WTC11 (cell line): ENCODE data around the gene AHNAK2. TPM values are rescaled to one million over a fixed set of nuclear protein-coding genes. Genes with fewer than 3 reads are reported as not detected.

Source experiments
- ATAC-seq: fragments of 200-7000 bp; cut with Tn5 transposase; 2 replicates; pipeline ENCODE4 v1.10.0; 2021; ENCODE audit warnings: mild to moderate bottlenecking, moderate library complexity
- CTCF ChIA-PET: fragments of 300-600 bp; sonication (Branson Sonifier 250); formaldehyde crosslinking; loops from one replicate; lab custom pipeline; 2021; ENCODE audit warnings: antibody characterized with exemption; lab: Charles Lee
- POLR2A ChIA-PET: fragments of 350-600 bp; sonication (Branson Sonifier 250); formaldehyde crosslinking; loops from one replicate; lab custom pipeline; 2021; ENCODE audit warnings: antibody characterized with exemption; lab: Charles Lee
- DNase-seq: peaks from one replicate; pipeline ENCODE4 v3.0.0; 2021; ENCODE audit warnings: low spot score
- H3K27ac Mint-ChIP-seq: 2 replicates; pipeline ENCODE4 v1.8.0; 2021; ENCODE audit warnings: mixed read lengths
- H3K27me3 Mint-ChIP-seq: 2 replicates; pipeline ENCODE4 v1.8.0; 2021; ENCODE audit warnings: low read depth, mild to moderate bottlenecking, moderate library complexity, mixed read lengths
- H3K36me3 Mint-ChIP-seq: 2 replicates; pipeline ENCODE4 v1.8.0; 2021; ENCODE audit warnings: mixed read lengths
- H3K4me1 Mint-ChIP-seq: 2 replicates; pipeline ENCODE4 v1.8.0; 2022; ENCODE audit warnings: mixed read lengths
- H3K4me3 Mint-ChIP-seq: 2 replicates; pipeline ENCODE4 v1.8.0; 2021; ENCODE audit warnings: mild to moderate bottlenecking, moderate library complexity, mixed read lengths
- H3K9me3 Mint-ChIP-seq: 2 replicates; pipeline ENCODE4 v1.8.0; 2021; ENCODE audit warnings: mixed read lengths
- AR ChIP-seq: fragments of 250-450 bp; sonication (Bioruptor Pico); IDR thresholded peaks from 2 replicates; pipeline ENCODE4 v1.9.0; 2021; ENCODE audit warnings: mild to moderate bottlenecking
- ATF2 ChIP-seq: sonication (generic); formaldehyde crosslinking; IDR thresholded peaks from 2 replicates; pipeline ENCODE4 v1.8.1; 2022; ENCODE audit warnings: low read depth, missing genetic modification reagents, borderline replicate concordance
- E2F1 ChIP-seq: sonication (generic); formaldehyde crosslinking; IDR thresholded peaks from 2 replicates; pipeline ENCODE4 v1.8.0; 2022; ENCODE audit warnings: mild to moderate bottlenecking, missing genetic modification reagents
- E2F5 ChIP-seq: sonication (generic); formaldehyde crosslinking; IDR thresholded peaks from 2 replicates; pipeline ENCODE4 v1.8.1; 2022; ENCODE audit warnings: mild to moderate bottlenecking, moderate library complexity, missing genetic modification reagents
- EMX1 ChIP-seq: fragments of 250-450 bp; sonication (Bioruptor Pico); IDR thresholded peaks from 2 replicates; pipeline ENCODE4 v1.8.0; 2021; ENCODE audit warnings: mild to moderate bottlenecking
- ESRRA ChIP-seq: sonication (generic); formaldehyde crosslinking; IDR thresholded peaks from 2 replicates; pipeline ENCODE4 v1.8.1; 2022; ENCODE audit warnings: mild to moderate bottlenecking, missing genetic modification reagents, borderline replicate concordance
- FOXK1 ChIP-seq: sonication (generic); formaldehyde crosslinking; IDR thresholded peaks from 2 replicates; pipeline ENCODE4 v1.8.0; 2022; ENCODE audit warnings: mild to moderate bottlenecking, moderate library complexity, missing genetic modification reagents
- HMGXB4 ChIP-seq: sonication (generic); formaldehyde crosslinking; IDR thresholded peaks from 2 replicates; pipeline ENCODE4 v1.8.1; 2023; ENCODE audit warnings: mild to moderate bottlenecking, moderate library complexity, missing genetic modification reagents
- MLX ChIP-seq: sonication (generic); formaldehyde crosslinking; IDR thresholded peaks from 2 replicates; pipeline ENCODE4 v1.8.1; 2023; ENCODE audit warnings: mild to moderate bottlenecking, missing genetic modification reagents, moderate library complexity
- NFE2L1 ChIP-seq: sonication (generic); formaldehyde crosslinking; IDR thresholded peaks from 2 replicates; pipeline ENCODE4 v1.8.1; 2023; ENCODE audit warnings: missing genetic modification reagents
- PREB ChIP-seq: sonication (generic); formaldehyde crosslinking; IDR thresholded peaks from 2 replicates; pipeline ENCODE4 v1.8.1; 2022; ENCODE audit warnings: mild to moderate bottlenecking, missing genetic modification reagents, moderate library complexity, borderline replicate concordance
- PRRX2 ChIP-seq: fragments of 250-450 bp; sonication (Bioruptor Pico); IDR thresholded peaks from 2 replicates; pipeline ENCODE4 v1.8.0; 2021; ENCODE audit warnings: mild to moderate bottlenecking
- SMAD3 ChIP-seq: sonication (generic); formaldehyde crosslinking; IDR thresholded peaks from 2 replicates; pipeline ENCODE4 v1.8.0; 2022; ENCODE audit warnings: missing genetic modification reagents, mild to moderate bottlenecking, borderline replicate concordance
- SMAD4 ChIP-seq: sonication (generic); formaldehyde crosslinking; IDR thresholded peaks from 2 replicates; pipeline ENCODE4 v1.8.0; 2022; ENCODE audit warnings: mild to moderate bottlenecking, missing genetic modification reagents
- TCF7 ChIP-seq: sonication (generic); formaldehyde crosslinking; IDR thresholded peaks from 2 replicates; pipeline ENCODE4 v1.8.0; 2022; ENCODE audit warnings: mild to moderate bottlenecking, low read depth, missing genetic modification reagents, moderate library complexity
- TP53 ChIP-seq: sonication (generic); formaldehyde crosslinking; IDR thresholded peaks from 2 replicates; pipeline ENCODE4 v1.8.1; 2023; ENCODE audit warnings: mild to moderate bottlenecking, missing genetic modification reagents
- USF2 ChIP-seq: sonication (generic); formaldehyde crosslinking; IDR thresholded peaks from 2 replicates; pipeline ENCODE4 v1.8.1; 2023; ENCODE audit warnings: mild to moderate bottlenecking, missing genetic modification reagents, moderate library complexity
- ZNF416 ChIP-seq: fragments of 250-450 bp; sonication (Bioruptor Pico); IDR thresholded peaks from 2 replicates; pipeline ENCODE4 v1.9.0; 2021; ENCODE audit warnings: mild to moderate bottlenecking, inconsistent platforms
- total RNA-seq: library from RNA; stranded (reverse); gene quantifications from 3 replicates; pipeline ENCODE4 v1.2.3, GENCODE V29; 2021

Gene AHNAK2
- total RNA-seq, 1 experiment from 2014 or later: 3.5 TPM

- H3K27me3 Mint-ChIP-seq: peaks cover 37% of the 10 kb centered on the region
- no peak for TF ChIP-seq ZNF416
- no peak for TF ChIP-seq PREB (CRISPR knock-in tag)
- no peak for TF ChIP-seq HMGXB4 (CRISPR knock-in tag)
- no peak for TF ChIP-seq FOXK1 (CRISPR knock-in tag)
- no peak for TF ChIP-seq MLX (CRISPR knock-in tag)
- TF ChIP-seq USF2 (CRISPR knock-in tag): no peak
- H3K36me3 Mint-ChIP-seq: no peaks in the 10 kb centered on the region
- ChIA-PET POLR2A (no interaction called here), CTCF (interaction anchor here (1.0 to 1.7 kb wide), 8 partner anchors 12 to 117 kb away, joined by 3 to 5 read pairs (median 4); partner anchors contain the start of gene CLBA1)
- no peak overlapping the region for H3K27ac Mint-ChIP-seq
- DNase-seq: peak; percentile 5
- peaks cover 5% of the 10 kb centered on the region for H3K9me3 Mint-ChIP-seq
- no peak for ATAC-seq
- no peaks in the 10 kb centered on the region for H3K4me1 Mint-ChIP-seq
- H3K4me3 Mint-ChIP-seq: no peak overlapping the region
Measured at GRCh38 chr14:104928391-104929133, 49.6 kb downstream of the AHNAK2 start.

- Mint-ChIP-seq H3K9me3 (peaks cover 5% of the 10 kb centered on the region), H3K27ac (no peak overlapping the region), H3K36me3 (no peaks in the 10 kb centered on the region), H3K4me3 (no peak overlapping the region), H3K27me3 (peaks cover 32% of the 10 kb centered on the region), H3K4me1 (no peaks in the 10 kb centered on the region)
- ATAC-seq: no peak
- no peak for DNase-seq
- ChIA-PET POLR2A (no interaction called here), CTCF (interaction anchor here (1.0 to 1.7 kb wide), 8 partner anchors 13 to 117 kb away, joined by 3 to 5 read pairs (median 4); partner anchors contain the start of gene CLBA1)
- TF ChIP-seq NFE2L1 (CRISPR knock-in tag) (no peak), PRRX2 (CRISPR knock-in tag) (no peak), ATF2 (CRISPR knock-in tag) (no peak), E2F1 (no peak), EMX1 (CRISPR knock-in tag) (no peak), TCF7 (CRISPR knock-in tag) (no peak), E2F5 (CRISPR knock-in tag) (no peak), ESRRA (CRISPR knock-in tag) (no peak), SMAD4 (CRISPR knock-in tag) (no peak), TP53 (CRISPR knock-in tag) (no peak), SMAD3 (CRISPR knock-in tag) (no peak), AR (CRISPR knock-in tag) (no peak)
Measured at GRCh38 chr14:104927901-104928300, 50.3 kb downstream of the AHNAK2 start.
